HUDEP-2 (cell line): Measurements from ENCODE around the gene ICAM3.
A peak's percentile ranks its signal among the peaks of the same experiment; 100 is the strongest.
"Not testable (repeated sequence)": the region's sequence is repeated elsewhere in the genome, so short reads cannot be mapped to it uniquely, and the experiment has no call there.

Experiments used
- DNase-seq, 76 experiments: peaks; one replicate each; lab custom pipeline; 2025; ENCODE audit not compliant: unreplicated experiment in 76 of 76; lab: John Stamatoyannopoulos, UW

ICAM3 gene, protein sequence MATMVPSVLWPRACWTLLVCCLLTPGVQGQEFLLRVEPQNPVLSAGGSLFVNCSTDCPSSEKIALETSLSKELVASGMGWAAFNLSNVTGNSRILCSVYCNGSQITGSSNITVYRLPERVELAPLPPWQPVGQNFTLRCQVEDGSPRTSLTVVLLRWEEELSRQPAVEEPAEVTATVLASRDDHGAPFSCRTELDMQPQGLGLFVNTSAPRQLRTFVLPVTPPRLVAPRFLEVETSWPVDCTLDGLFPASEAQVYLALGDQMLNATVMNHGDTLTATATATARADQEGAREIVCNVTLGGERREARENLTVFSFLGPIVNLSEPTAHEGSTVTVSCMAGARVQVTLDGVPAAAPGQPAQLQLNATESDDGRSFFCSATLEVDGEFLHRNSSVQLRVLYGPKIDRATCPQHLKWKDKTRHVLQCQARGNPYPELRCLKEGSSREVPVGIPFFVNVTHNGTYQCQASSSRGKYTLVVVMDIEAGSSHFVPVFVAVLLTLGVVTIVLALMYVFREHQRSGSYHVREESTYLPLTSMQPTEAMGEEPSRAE

DNA sequence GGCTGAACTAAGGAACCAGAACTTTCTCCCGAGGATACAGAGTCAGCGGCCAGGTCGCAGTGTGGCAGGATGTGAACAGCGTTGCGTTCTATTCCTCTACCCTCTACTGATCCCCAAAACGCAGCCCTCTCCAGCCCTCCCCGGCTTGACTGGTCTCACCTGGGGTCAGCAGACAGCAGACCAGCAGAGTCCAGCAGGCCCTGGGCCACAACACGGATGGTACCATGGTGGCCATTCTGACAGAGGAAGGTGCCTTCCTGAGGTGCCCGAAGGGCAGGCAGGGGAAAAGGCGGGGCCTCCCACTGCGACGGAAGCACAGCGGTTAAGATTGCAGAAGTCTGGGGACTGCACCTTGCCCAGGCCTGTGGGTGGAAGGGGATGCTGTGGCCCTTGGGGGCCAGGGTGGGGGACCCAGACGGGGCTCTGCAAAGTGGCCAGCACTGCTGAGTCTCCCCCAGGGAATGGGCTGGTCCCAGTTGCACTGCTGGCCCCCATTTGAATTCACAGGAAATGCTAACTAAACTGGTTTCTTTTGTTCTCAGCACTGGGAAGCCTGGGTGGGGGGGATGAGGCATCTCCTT is at the start of gene ICAM3:
Gene ICAM3 (minus strand): TSS at position 245 of the 581 bp plus-strand sequence. CDS start 10 bp downstream, at position 235.
- DNase-seq = peak in 14 of 76 experiments; percentile 7 to 43 (median 20)

DNA sequence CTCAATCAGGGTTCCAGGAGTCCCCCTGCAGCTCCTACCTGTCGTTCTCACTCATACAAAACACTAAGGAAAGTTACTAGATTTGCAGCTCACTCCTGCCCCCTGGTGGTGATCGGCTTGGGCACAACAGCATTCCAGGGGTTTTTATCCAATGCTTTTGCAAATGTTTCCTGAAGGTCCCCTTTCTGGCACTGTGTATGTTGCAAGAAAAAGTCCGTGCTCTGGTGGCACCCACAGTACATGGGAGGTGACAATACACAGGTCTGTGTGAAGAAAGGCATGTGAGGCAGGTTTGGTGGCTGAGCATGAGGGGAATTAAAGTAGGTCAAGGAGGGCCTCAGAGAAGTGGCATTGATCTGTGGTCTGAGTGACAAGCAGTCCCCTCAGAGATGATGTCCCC is 49.5 kb upstream of the ICAM3 start:
- peak in 68 of 76 experiments; percentile 25 to 97 (median 76) for DNase-seq

- DNase-seq = no peak
These were observed 45.2 kb upstream of the ICAM3 start for GRCh38 chr19:10384580-10384979.

GRCh38 chr19:10383223-10383499 is 43.7 kb upstream of the ICAM3 start:
- DNase-seq = not testable (repeated sequence)

GRCh38 chr19:10380313-10381102 is 41.1 kb upstream of the ICAM3 start, which contains the start of gene TYK2:
Gene TYK2, minus strand, starts transcription at chr19:10380572. Its CDS starts 2,166 bp downstream, at chr19:10378406.
- peak; percentile 89 to 100 (median 99) for DNase-seq

- peak in 2 of 76 experiments; percentile 35 to 54 for DNase-seq
These were observed 40.5 kb upstream of the ICAM3 start for GRCh38 chr19:10379880-10380312.

DNA sequence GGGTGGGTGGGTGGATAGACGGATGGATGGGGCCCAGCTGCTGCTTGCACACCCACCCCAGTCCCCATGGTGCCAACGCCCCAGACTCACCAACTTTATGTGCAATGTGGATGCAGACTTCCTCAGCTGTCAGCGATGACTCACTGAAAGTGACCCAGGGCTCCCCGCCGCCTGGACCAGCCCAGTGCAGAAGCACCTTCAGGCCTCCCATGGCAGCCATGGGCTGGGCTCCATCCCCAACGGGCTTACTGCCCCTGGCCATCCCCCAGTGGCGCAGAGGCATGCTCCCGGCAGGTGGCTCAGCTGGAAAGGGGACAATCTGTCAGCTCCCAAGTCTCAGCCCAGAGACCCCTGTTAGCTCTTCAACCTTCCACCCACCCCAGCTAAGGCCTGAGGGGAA is 38.7 kb upstream of the ICAM3 start:
- DNase-seq = no peak

DNA sequence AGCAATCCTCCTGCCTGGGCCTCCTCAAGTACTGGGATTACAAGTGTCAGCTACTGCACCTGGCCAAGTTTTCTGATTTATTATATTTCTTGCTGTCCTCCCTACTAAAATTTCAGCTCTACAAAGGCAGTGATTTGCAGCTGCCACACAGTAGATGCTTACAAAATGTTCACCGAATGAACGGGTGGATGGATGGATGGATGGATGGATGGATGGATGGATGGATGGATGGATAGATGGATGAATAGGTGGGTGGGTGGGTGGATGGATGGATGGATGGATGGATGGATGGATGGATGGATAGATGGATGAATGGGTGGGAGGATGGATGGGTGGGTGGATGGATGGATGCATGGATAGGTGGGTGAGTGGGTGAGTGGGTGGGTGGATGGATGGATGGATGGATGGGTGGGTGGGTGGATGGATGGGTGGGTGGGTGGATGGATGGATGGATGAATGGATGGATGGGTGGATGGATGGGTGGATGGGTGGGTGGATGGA is 37.8 kb upstream of the ICAM3 start:
- DNase-seq = not testable (repeated sequence)

GRCh38 chr19:10374931-10375330 is 35.5 kb upstream of the ICAM3 start:
- DNase-seq = no peak

- no peak for DNase-seq
These were observed 33.3 kb upstream of the ICAM3 start for GRCh38 chr19:10372690-10373089.

GRCh38 chr19:10368101-10368803 is 28.8 kb upstream of the ICAM3 start:
- DNase-seq = peak in 1 of 76 experiments; percentile 14

DNA sequence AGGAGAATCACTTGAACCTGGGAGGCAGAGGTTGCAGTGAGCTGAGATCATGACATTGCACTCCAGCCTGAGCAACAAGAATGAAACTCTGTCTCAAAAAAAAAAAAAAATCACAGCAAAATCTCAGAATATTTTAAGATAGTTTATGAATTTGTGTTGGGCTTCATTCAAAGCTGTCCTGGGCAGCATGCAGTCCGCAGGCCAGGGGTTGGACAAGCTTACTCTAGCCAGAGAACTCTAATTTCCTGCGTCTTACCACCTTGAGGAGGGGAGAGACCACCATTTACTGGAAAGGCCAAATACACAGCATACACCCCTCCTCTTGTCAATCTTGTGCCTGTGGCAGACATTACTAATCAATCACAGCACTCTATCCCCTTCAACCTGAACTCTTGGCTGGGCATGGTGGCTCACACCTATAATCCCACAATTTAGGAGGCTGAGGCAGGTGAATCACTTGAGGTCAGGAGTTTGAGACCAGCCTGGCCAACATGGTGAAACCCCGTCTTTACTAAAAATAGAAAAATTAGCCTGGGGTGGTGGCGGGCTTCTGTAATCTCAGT is 27.6 kb upstream of the ICAM3 start:
- DNase-seq = not testable (repeated sequence)

GRCh38 chr19:10365518-10365917 is 26.1 kb upstream of the ICAM3 start:
- no peak for DNase-seq

GRCh38 chr19:10364644-10365043 is 25.2 kb upstream of the ICAM3 start:
- no peak for DNase-seq

GRCh38 chr19:10363789-10364281 is 24.4 kb upstream of the ICAM3 start:
- no peak for DNase-seq

- no peak for DNase-seq
These were observed 22.8 kb upstream of the ICAM3 start for GRCh38 chr19:10362259-10362658.

DNA sequence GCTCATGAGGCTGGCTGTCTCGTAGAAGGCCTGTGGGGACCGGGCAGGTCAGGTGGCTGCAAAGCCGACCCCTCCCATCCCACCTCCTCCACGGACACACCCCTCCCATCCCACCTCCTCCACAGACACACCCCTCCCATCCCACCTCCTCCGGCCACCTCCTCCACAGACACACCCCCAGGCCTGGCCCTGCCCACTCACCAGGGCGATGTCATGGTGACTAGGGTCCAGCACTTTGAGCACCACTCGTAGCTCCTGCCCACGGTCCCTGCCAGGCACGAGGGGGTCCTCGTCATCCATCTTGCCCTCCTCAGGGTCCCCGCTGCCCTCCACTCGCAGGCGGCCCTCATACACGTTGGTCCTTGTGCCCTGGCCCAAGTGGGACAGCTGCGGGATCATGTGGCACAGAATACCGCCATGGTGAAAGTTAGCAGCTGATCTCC is 22.2 kb upstream of the ICAM3 start:
- DNase-seq = no peak

DNA sequence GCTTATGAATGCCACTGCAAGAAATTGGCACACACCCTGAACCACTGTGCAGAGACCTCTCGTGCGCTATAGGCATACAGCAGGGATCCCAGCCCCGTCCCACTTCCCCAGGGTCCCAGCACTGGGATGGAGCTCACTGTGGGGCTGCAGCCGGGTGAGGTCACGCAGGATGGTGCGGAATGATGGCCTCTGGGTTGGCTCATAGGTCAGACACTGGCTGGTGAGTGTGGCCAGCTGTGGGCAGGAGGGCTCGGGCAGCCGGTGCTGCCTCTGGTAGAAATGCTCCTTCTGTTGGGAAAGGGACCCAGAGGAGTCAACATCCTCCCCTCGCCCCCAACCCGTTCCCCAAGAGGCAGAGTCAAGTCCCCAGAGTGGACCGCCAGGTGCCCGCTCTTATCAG is 17.0 kb upstream of the ICAM3 start:
- no peak for DNase-seq

DNA sequence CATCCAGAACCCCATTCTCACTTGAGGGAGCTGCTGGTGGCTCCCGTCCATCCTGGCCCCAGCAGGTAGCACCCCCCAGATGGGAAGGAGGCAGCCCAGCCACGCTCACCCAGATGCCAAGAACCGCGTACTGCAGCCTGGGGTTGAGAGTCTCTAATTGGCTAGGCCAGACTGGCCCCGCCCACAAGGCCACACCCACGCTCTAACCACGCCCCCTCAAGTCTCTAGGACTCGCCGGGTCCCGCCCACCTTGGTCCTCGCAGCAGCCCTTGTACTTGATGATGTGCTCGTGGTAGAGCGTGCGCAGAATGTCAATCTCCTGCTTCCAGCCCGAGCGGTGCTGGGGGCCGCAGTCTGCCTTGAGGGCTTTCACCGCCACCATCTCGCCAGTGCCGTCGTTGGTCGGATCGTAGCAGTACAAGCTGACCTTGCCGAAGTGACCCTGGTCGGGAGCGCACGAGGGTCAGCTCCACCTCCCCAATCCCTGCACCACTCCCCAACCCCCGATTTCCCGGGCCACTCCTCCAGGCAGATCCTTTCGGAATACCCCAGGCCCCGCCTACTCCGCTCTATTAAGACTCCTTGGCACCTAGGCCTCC is 14.5 kb upstream of the ICAM3 start:
- DNase-seq = peak in 46 of 76 experiments; percentile 10 to 66 (median 44)
